HG02588 (cell line): ENCODE measurements around the gene TMEM108.

Experiments used
- ATAC-seq: cut with Tn5 transposase; IDR thresholded peaks from one replicate; pipeline ENCODE4 v1.9.1; 2021; ENCODE audit warnings: mild to moderate bottlenecking, moderate library complexity; ENCODE audit not compliant: unreplicated experiment

Gene TMEM108

DNA sequence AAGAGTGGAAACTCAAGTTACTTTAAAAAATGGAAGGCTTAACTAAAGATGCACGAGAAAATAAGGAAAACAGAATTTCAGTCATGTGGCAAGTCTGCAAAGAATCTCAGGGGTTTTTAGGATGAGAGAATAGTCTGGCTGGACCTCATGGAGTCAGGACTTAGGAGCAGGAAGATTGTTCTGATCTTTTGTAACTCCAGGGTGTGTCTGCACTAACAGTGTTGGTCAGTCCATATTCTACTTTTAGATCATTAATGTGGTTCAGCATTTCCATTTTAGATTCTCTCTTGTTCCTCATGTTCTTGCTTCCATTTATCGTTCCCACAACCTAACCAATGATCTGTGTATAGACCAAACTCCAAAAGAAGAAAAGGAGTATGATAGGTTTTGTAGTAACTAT lies 15.3 kb downstream of the TMEM108 start:
- no peak for ATAC-seq

DNA sequence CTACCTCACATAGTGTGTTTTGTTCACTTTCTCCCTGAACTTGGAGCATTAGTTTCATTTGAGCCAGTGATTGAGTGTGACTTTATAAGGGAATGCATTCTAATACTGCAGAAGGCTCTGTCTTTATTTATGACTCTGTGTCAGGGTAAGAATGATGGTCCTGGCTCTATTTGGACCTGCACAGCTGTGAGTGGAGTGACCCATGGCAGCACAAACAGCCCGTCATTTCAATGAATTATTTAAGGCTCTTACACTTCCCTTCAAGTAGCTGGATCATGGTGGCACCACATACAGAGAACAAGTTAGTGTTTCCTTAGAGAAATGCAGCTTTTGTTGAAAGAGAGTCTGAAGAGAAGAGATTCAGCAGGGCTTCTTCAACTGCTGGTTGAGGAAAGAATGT lies 16.4 kb downstream of the TMEM108 start:
- ATAC-seq = no peak

DNA sequence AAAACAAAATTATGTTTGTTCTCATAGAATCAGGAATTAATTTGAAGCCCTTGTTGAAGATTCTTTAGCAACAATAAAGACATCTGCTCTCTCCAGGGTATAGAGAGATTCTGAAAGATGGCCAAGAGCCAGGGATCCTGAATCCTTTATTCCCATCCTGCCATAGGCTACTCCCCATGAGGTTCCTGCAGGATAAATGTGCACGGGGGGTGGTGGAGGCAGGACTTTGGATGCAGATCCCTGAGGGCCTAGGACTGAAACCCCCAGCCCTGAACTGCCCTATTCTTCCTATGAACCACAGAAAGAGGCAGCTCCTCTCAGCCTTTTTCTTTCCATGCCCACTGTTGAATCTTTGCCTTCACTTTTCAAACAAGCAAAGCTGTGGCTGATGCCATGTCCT lies 17.1 kb downstream of the TMEM108 start:
- ATAC-seq = no peak

DNA sequence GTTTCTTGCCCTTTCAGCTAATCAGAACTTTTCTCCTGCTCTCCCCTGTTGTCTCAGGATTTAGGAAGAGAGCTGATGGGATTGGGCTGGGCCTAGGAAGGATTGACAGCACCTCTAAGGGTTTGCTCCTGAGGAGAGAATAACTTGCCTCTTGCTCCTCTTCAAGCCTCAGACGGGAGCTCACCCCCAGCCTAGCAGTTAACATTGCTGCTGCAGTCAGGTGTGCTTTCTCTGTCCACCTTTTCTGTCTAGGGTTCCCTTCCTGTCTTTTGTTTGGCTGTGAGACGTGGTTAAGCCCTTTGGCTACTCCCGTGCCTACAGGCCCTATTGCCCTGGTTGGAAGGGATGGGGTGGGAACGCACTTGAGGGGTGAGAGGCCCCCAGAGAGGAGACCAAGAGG lies 20.1 kb downstream of the TMEM108 start:
- ATAC-seq = no peak

DNA sequence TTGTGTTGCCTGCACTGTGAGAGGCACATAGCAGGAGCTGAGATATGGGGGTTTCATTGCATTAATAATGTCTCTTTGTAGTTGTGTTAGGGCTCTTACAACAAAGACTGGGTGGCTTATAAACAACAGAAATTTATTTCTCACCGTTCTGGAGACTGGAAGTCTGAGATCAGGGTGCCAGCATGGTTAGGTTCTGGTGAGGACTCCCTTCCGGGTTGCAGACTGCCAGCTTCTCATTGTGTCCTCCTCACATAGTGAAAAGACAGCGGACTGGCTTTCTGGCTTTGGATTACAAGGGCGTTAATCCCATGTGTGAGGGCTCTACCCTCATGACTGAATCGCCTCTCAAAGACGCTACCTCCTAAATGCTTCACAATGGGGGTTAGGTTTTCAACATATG lies 20.6 kb downstream of the TMEM108 start:
- ATAC-seq = no peak

DNA sequence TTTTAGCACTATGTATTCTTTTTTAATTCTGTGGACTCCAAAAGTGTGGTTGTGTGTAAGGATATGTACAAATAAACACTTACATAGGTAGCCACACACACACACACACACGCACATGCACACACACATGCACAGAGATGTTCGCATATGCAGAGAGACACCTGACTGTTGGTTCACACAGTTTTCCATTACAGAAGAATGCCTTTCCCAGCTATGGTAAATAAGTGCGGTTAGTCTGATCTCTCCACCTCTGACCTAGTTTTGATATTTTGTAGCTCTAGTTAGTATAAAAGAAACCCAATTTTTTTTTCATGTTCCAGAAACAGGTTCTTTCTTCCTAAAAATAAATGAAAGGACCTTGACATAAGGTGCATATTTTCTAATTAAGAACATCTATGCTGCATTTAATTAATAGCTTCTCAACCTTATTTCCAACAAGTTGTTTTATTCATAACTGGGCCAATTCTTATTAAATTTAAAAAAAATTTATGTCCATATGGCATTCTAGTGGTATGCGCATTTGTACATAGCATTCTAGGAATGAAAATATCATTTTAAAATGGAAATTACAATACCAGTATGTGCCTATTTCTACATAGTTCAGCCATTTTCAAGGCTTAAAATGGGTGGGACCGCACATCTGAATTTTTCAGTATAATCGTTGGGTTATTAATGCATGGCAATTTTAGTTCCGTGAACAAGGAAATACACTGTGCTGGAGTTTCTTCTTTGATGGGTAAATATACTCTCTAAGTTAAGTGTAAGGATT lies 27.2 kb downstream of the TMEM108 start:
- ATAC-seq = no peak

DNA sequence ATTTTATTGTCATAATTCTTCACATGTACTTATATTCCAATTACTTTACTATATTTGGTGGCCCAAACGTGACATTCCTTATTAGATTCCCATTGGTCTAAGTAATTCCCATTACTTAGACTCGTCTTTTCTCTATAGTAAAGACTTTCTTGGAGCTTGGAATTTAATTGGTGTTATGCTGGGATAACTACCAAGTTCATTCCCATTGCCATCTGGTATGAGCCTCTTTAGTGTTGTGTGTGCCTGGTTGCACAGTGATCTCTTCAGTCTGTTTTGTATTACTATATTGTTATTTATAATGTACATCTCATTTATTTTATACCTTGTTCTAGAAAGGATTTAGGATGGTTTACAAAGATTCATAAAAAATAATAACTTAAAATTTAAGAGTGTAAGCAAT lies 27.8 kb downstream of the TMEM108 start:
- no peak for ATAC-seq

DNA sequence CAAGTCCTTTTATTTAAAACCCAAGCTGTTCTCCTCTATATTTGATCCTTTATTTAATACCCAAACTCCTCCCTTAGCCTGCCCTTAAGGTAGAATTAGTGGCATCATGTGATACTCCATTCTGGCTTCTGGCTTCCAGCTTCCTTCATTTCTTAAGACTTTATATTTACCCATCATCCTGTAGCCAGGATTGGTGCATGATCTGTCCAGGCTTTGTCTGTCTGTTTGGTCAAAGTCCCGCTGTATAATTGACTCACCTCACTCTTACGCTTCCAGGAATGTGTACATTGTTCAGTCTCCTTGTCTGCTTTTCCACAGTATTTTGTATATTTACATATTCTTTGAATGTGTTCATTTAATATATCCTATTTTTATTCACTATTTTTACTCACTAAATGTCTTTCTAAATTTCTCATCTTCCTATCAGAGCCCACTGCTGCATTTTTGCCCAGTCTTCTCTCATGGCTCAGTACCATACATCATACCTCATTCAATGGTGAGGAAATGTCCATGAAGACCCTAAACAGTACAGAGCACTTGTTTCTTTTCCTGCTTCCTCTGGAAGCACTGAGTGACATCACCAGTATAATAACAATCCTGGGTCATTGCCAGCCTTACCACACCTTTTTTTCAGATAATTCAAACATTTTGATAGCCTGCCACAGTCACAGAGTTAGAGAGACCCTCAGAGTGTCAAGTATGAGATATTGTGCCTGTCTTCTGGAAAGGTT lies 31.5 kb downstream of the TMEM108 start:
- ATAC-seq = no peak

DNA sequence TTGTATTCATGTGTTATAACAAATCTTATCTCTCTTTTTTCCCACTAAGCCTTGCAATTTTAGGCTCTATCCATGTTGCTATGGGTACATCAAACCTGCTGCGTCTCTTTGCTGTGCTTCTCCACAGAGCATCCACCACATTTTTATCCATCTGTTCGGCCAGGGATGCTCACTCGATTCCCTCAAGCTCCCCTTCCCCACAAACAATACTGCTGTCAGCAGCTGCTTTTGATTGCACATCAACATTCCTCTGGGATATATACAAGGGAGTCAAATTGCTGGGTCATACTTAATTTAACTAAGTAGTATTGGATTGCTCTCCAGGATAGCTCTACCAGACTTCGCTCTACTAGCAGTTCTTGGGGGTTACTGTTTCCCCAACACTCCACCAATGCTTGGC lies 36.8 kb downstream of the TMEM108 start:
- ATAC-seq = no peak

DNA sequence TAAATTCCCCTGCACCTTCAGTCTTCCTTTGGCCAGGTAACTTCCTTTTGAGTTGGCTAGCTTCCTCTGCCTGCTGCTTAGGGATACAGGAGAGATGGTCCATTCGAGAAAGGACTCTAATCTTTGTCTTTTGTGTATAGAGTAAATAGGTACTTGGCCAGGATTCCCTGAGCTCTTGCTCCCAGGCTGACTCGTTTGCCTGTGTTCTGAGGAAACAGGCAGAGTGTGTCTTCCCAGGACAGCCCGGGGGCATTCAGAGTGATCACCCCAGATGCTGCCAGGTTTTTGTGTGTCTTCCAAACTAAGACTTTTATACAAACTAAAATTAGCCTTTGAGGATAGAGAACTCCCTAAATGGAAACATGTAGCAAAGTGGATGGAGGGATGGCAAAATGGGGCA lies 39.5 kb downstream of the TMEM108 start:
- ATAC-seq = no peak

DNA sequence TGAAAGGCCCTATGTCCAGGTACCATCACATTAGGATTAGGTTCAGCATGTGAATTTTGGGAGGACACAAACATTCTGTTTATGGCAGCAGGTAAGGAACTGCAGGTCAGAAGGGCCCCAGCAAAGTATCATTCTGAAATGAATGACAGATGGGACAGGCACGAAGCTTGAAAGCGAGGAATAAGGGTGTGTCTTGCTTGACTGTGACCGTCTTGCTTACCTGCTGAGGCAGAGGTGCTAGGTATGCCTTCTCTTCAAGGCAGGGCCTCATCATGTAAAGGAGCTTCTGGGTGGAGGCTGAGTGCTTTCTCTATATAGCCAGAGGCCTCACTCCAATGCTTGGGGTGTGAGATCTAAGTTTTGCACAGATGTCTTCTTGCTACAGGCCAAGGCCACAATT lies 41.4 kb downstream of the TMEM108 start:
- ATAC-seq = no peak

DNA sequence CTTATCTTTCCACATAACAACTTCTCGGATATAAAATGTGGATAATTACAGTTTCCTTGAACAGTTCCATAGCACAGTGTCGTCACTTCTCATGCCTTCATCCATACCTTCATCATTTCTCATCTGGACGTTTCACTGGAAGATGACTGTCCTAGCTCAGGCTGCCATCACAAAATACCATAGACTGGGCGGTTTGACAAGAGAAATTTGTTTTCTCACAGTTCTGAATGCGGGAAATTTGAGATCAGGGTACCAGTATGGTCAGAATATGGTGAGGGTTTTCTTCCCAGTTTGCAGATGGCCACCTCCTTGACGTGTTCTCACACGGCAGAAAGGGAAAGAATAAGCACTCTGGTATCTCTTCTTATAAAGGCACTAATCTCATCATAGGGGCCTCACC lies 42.8 kb downstream of the TMEM108 start:
- no peak for ATAC-seq

DNA sequence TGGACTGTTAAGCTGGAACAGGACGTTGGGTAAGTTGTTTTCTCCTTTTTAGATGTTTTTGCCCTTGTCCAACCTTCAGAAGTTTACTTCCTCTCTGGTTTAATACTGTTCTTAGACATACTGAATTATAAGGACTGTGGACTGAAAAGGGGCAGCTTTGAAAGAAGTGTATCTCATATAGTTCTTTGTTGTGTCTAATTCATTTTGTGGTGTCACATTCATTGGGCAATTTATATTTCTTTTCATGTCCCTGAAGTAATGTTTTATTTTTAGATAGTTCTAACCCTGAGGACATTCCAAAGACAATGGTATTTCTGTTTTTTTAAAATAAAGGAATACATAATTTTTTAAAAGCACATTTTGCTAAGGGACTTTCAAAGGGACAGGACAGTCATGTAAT lies 45.2 kb downstream of the TMEM108 start:
- ATAC-seq = no peak

DNA sequence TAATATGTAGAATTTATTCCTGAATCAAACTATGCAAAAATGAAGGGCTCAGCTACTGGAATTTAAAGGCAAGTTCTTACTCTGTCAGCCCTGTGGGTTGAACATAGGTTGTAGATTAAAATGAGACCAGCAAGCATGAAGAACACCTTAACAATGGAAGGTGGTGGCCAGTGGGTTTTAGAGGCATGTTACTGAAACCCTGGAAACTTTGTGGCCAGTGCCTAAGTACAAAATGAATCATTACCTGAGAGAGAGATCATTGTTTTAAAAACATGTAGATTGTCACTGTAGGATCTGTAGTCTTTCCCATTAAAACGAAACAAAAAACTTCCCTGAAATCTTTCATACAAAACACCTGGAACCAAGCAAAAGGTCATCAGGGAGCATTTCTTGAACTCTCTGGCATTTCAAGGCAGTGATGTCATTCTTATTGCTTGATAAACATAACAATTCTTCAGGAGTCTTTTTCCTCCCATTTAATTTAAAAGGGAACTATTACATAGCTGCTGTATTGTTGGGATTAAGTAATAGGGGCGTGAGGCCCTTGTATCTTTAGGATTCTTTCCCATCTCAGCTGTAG lies 51.8 kb downstream of the TMEM108 start:
- no peak for ATAC-seq

DNA sequence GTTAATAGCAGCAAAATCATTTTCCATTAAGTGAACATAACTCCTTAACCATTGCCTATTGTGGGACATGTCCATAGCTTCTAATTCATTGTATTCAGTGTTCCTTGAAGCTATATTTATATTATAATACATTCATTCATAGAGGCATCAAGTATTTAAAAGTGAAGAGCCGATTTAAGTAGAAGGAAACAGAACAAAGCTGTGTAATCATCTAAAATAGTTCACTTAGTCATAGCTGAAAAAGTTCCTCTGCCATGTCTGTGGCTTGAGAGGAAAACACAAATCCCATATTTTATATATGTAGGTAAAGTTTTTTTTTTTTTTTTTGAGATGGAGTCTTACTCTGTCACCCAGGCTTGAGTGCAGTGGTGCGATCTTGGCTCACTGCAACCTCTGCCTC lies 54.5 kb downstream of the TMEM108 start:
- no peak for ATAC-seq

DNA sequence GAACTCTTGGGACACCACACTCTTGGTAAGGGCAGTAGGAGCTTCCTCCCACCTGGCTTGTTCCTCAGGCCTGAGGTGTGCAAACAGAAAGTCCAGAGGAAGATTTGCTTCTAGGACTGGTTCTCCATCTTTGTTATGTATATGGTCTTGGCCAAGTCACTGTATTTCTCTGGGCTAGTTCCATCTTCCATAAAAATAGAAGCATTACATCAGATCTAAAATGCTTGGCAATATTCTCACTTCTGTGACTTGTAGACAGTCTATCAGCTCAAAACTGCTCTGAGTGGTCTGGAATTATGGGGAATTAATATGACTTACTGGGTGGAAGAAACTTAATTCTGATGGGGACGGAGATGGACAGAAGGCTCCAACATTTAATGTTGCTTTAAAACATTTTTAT lies 55.2 kb downstream of the TMEM108 start:
- ATAC-seq = no peak

DNA sequence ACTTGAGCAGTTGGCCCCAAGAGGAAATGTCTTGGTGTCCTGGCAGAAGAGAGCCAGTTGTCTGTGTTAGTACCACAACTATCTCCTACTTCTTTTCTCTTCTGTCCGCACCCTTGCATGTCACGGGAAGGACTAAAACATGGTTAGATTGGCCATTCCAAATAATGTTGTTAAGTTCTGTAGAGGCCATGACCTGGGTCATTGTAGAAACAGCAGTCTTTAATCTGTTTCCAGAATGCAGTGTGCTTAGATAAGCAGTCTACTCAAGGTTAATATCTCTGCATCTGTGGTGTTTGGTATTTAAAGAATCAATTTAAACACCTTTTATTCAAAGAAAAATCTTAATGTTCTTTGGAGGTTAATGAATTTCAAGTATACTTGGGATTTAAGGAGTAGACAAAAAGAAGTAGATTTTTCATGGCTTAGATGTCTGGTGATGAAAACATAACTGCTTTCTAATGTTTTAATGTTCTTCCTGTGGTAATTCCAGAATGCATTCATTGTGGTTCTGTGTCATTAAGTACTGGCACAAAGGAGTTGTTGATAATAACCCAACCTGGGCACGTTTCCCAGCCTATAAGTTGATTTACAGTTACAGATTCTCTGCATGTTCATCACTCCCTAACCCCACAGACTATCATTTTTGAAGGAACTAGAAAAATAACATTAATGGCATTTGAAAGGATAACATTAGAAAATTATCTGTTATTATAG lies 58.9 kb downstream of the TMEM108 start:
- no peak for ATAC-seq

DNA sequence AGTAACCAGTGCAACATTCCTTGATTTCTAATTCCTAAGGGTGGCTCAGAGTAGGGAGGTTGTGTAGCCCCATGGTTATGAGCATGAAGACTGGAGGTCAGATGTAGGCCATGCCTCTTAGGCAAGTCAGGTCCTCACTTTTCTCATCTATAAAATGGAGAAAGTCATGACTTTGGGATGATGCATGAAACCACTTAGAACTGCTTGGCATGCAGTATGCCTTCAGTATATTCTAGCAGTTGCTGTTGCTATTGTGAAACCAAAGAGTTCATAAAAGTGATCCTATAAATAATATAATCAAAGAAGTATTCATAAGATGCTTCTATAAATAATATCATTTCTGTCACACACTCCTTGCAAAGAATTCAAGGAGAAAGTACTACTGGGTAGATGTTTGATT lies 65.5 kb downstream of the TMEM108 start:
- no peak for ATAC-seq

DNA sequence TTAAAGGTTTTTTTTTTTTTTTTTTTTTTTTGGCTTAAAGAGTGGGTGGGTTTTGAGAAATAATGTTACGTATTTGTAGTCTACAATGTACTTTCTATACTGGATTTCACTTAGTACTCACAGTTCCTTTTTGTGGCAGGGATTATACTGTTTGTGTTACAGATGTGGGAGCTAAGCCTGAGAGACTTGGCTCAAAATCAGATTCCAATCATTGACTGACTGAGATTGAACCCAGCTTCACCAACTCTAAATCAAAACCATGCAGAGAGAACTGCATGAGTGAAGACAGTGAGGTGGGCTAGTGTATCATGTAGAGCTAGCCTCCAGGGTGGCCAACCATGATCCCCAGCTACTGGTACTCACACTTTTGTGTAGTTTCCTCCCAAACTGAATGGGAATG lies 68.0 kb downstream of the TMEM108 start:
- no peak for ATAC-seq

DNA sequence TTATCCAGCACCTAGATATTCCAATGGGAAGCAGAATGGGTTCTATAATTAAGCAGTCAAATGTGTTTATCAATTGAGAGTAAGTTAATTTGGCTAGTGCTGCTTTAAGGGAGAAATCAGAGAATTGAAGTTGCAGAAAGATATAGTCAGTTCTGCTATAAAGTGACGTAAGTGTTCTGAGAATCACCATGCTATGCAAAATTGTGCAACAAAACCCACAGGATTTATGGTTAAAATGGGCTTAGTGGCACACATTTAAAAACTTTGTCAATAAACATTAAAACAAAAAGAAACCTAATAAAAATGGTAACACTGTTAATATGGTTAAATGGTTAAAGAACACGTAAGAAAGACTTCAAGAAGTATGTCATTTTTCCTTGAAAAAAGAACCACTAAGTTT lies 74.5 kb downstream of the TMEM108 start:
- ATAC-seq = no peak

DNA sequence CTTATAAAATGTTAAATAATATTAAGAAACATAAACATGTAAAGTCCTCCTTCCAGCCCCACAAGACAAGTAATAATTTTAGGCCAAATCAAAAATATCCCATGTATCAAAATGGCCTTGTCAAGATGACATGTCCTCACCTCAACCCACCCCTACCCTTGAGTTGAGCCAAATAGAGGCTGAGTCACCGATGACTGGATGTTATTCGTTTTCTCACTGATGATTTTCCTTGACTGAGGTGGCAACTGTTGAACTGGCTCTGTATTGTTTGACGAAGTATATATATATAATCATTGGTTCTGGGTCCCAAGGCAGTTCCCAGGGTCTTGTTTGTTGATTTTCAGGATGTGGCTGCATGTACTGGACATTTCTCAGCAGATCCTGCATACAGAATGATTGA lies 75.3 kb downstream of the TMEM108 start:
- ATAC-seq = no peak
